Parathyroid adenoma (tissue), 2 donors: ENCODE data around the gene CLSTN2.

Experiments
- H2AFZ ChIP-seq: fragments of 300-600 bp; sonication (generic); one replicate; pipeline ENCODE4 v1.7.0; 2017; ENCODE audit warnings: antibody characterized with exemption, mild to moderate bottlenecking
- H3K27ac ChIP-seq: fragments of 300-600 bp; sonication (generic); one replicate; pipeline ENCODE4 v1.7.0; 2017
- H3K27me3 ChIP-seq: fragments of 300-600 bp; sonication (generic); one replicate; pipeline ENCODE4 v1.7.0; 2017; ENCODE audit warnings: low read length; ENCODE audit not compliant: control insufficient read depth, insufficient read depth
- H3K36me3 ChIP-seq: fragments of 300-600 bp; sonication (generic); one replicate; pipeline ENCODE4 v1.7.0; 2017; ENCODE audit warnings: low read length; ENCODE audit not compliant: control insufficient read depth, insufficient read depth
- H3K4me1 ChIP-seq: fragments of 300-600 bp; sonication (generic); one replicate; pipeline ENCODE4 v1.7.0; 2017; ENCODE audit warnings: control low read depth
- H3K4me2 ChIP-seq: fragments of 300-600 bp; sonication (generic); one replicate; pipeline ENCODE4 v1.7.0; 2017; ENCODE audit warnings: low read length
- H3K4me3 ChIP-seq: fragments of 300-600 bp; sonication (generic); one replicate; pipeline ENCODE4 v1.7.0; 2017; ENCODE audit warnings: low read depth, low read length
- H3K79me2 ChIP-seq: fragments of 300-600 bp; sonication (generic); one replicate; pipeline ENCODE4 v1.7.0; 2017; ENCODE audit warnings: control low read depth
- H3K9ac ChIP-seq: fragments of 300-600 bp; sonication (generic); one replicate; pipeline ENCODE4 v1.7.0; 2017; ENCODE audit warnings: mild to moderate bottlenecking
- H3K9me3 ChIP-seq: fragments of 300-600 bp; sonication (generic); one replicate; pipeline ENCODE4 v1.7.0; 2017; ENCODE audit warnings: low read length; ENCODE audit not compliant: control insufficient read depth
- TF ChIP-seq, protein P1 (sequence below): fragments of 300-600 bp; sonication (generic); IDR thresholded peaks from one replicate; pipeline ENCODE4 v1.7.0; 2017; ENCODE audit warnings: antibody characterized with exemption, mild to moderate bottlenecking
- donor health status: primary hyperparathyroidism.

The CLSTN2 gene

DNA sequence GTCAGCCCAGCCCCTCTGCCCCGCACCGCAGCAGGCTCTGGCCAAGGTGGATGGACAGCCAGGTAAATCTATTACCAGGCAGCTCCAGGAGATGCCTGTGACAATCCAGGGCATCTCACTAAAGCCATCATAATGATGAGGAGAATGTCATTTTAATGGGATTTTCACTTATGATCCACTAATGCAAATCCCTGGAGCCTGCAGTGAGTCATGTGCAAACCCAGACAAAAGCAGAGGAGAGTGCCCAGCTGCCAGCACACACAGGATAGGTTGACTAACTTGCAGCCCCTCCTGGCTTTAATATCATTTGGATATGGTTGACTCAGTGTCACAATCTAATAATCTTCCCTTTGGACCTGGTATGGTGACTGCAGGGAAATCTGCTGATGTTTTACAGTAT, 536.0 kb downstream of the CLSTN2 start:
- H3K27ac ChIP-seq: no peak overlapping the region
- no peaks in the 10 kb centered on the region for H3K27me3 ChIP-seq
- H3K4me3 ChIP-seq: no peak overlapping the region
- no peak overlapping the region for H3K4me2 ChIP-seq
- no peaks in the 10 kb centered on the region for H3K9me3 ChIP-seq
- no peak overlapping the region for H3K9ac ChIP-seq
- H2AFZ ChIP-seq: no peak overlapping the region
- no peaks in the 10 kb centered on the region for H3K4me1 ChIP-seq
- no peaks in the 10 kb centered on the region for H3K79me2 ChIP-seq
- H3K36me3 ChIP-seq: no peaks in the 10 kb centered on the region
- TF ChIP-seq, protein P1, sequence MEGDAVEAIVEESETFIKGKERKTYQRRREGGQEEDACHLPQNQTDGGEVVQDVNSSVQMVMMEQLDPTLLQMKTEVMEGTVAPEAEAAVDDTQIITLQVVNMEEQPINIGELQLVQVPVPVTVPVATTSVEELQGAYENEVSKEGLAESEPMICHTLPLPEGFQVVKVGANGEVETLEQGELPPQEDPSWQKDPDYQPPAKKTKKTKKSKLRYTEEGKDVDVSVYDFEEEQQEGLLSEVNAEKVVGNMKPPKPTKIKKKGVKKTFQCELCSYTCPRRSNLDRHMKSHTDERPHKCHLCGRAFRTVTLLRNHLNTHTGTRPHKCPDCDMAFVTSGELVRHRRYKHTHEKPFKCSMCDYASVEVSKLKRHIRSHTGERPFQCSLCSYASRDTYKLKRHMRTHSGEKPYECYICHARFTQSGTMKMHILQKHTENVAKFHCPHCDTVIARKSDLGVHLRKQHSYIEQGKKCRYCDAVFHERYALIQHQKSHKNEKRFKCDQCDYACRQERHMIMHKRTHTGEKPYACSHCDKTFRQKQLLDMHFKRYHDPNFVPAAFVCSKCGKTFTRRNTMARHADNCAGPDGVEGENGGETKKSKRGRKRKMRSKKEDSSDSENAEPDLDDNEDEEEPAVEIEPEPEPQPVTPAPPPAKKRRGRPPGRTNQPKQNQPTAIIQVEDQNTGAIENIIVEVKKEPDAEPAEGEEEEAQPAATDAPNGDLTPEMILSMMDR: no peak

DNA sequence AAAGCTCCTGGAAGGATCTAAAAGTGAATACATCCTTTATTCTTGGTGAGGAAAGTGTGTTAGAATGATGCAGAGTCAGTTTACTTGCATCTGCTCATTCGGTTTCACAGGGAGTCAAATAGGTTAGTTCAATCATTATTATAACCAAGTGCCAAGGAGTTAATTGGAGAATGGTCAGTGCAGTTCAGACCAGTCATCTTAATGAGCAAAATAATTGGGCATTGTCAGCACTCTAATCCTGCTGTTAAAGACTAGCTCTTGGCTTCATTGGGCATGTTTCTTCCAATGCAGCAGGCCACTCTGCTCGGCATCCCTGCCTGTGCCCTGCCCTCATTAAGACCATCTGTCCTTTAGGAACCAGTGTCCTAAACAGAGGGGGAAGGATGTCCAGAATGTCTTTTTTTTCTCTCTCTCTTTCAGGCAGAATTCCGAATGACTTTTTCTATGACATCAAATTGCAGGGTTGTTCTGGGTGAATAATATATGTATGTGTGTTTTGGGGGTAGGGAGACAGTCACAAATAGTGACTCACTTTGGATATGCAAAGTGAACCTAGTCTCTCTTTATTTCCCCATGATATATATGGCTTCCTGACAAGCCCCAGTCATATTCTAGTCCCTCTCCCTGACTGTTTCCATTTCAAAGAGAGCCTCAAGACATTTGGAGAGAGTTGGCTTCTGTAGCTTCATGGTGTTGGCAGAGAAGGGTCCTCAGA, 537.5 kb downstream of the CLSTN2 start:
- H3K27ac ChIP-seq: no peak overlapping the region
- no peaks in the 10 kb centered on the region for H3K4me1 ChIP-seq
- no peak overlapping the region for H3K4me2 ChIP-seq
- no peaks in the 10 kb centered on the region for H3K9me3 ChIP-seq
- no peak overlapping the region for H3K9ac ChIP-seq
- no peak overlapping the region for H2AFZ ChIP-seq
- H3K4me3 ChIP-seq: no peak overlapping the region
- no peaks in the 10 kb centered on the region for H3K36me3 ChIP-seq
- TF ChIP-seq, protein P1: no peak
- no peaks in the 10 kb centered on the region for H3K27me3 ChIP-seq
- H3K79me2 ChIP-seq: no peaks in the 10 kb centered on the region

DNA sequence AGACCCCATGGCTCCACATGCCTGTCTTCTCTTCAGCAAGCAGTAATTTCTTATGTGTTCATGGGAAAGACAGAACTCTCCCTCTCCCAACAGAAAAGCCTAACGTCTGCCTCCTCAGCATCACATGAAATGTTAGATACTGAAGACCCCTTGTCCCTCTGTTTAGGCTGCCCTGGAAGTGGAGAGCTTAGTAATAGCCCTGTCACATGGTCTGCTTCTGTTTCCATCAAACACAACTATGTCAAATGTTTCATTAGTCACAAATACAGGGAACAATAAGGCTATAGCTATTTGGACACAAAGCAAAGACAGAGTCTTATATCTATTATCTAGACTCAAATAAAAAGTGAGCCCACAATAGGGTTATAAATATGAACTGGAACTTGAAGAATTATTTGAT, 552.6 kb downstream of the CLSTN2 start:
- Histone ChIP-seq H3K9me3 (no peaks in the 10 kb centered on the region), H3K36me3 (no peaks in the 10 kb centered on the region)
- TF ChIP-seq, protein P1: no peak

DNA sequence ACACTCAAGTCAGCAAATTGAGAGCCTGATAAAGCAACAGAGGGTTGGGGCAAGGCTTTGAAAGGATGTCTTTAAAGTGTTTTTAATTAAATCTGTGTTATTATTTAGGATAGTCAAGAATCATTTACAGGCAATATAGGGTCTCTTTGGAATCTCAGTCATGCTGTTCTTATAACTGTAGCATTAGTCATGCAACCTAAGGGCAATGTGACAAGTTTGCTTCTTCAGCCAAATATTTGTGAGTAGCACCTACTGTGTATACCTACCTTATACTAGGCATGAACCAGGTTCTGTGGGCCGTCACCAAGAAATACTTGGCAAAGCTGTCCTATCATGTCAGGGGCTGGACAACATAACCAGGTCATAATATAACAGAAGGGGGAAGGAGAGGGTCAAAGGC, 558.3 kb downstream of the CLSTN2 start:
- no peaks in the 10 kb centered on the region for H3K36me3 ChIP-seq
- H3K9ac ChIP-seq: no peak overlapping the region
- TF ChIP-seq, protein P1: no peak
- no peaks in the 10 kb centered on the region for H3K4me1 ChIP-seq
- H3K27ac ChIP-seq: no peak overlapping the region
- H2AFZ ChIP-seq: no peak overlapping the region
- no peak overlapping the region for H3K4me3 ChIP-seq
- H3K79me2 ChIP-seq: no peaks in the 10 kb centered on the region
- no peaks in the 10 kb centered on the region for H3K9me3 ChIP-seq
- no peak overlapping the region for H3K4me2 ChIP-seq
- H3K27me3 ChIP-seq: no peaks in the 10 kb centered on the region

More for the DNA sequence above, 552.6 kb downstream of the CLSTN2 start:
- no peak overlapping the region for H3K4me3 ChIP-seq
- no peak overlapping the region for H2AFZ ChIP-seq
- no peak overlapping the region for H3K27ac ChIP-seq
- H3K4me2 ChIP-seq: no peak overlapping the region
- H3K4me1 ChIP-seq: no peaks in the 10 kb centered on the region
- H3K27me3 ChIP-seq: no peaks in the 10 kb centered on the region
- no peak overlapping the region for H3K9ac ChIP-seq
- no peaks in the 10 kb centered on the region for H3K79me2 ChIP-seq

DNA sequence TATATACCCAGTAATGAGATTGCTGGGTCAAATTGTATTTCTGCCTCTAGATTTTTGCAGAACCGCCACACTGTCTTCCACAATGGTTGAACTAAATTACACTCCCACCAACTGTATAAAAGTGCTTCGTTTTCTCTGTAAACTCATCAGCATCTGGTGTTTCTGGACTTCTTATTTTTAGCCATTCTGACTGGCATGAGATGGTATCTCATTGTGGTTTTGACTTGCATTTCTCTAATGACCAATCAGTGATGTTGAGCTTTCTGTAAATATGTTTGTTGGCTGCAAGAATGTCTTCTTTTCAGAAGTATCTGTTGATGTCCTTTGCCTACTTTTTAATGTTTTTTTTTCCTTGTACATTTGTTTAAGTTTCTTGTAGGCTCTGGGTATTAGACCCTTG, 560.0 kb downstream of the CLSTN2 start:
- H3K4me2 ChIP-seq: no peak overlapping the region
- H3K27me3 ChIP-seq: no peaks in the 10 kb centered on the region
- H2AFZ ChIP-seq: no peak overlapping the region
- no peaks in the 10 kb centered on the region for H3K36me3 ChIP-seq
- H3K27ac ChIP-seq: no peak overlapping the region
- no peaks in the 10 kb centered on the region for H3K79me2 ChIP-seq
- TF ChIP-seq, protein P1: no peak
- H3K9me3 ChIP-seq: no peaks in the 10 kb centered on the region
- H3K4me1 ChIP-seq: no peaks in the 10 kb centered on the region
- H3K4me3 ChIP-seq: no peak overlapping the region
- H3K9ac ChIP-seq: no peak overlapping the region
